Spleen (tissue), 7 donors: Measurements from ENCODE around the gene ATP2C2.

Source experiments
- POLR2A ChIP-seq, 3 donors: fragments of 450-650 bp; IDR thresholded peaks; one replicate each; pipeline ENCODE4 v1.5.1; 2017; ENCODE audit warnings: antibody characterized with exemption in 3 of 3, mild to moderate bottlenecking in 1 of 3
- POLR2AphosphoS5 ChIP-seq, 3 donors: sonication (generic); formaldehyde crosslinking; IDR thresholded peaks; one replicate each; pipeline ENCODE4 v1.5.1; 2017; ENCODE audit warnings: antibody characterized with exemption in 3 of 3
- TF ChIP-seq, protein P1 (sequence below), 11 experiments: fragments of 200-600 bp in 7 of 11; fragments of 450-650 bp in 4 of 11; sonication (generic) in 4 of 11; IDR thresholded peaks in 8 of 11; conservative IDR thresholded peaks in 3 of 11; 1 replicate in 7 of 11; 2 replicates in 4 of 11; pipeline versions ENCODE4 v1.4.0 to v1.8.0; 2016 to 2021; ENCODE audit warnings: antibody characterized with exemption in 11 of 11, inconsistent platforms in 4 of 11, mild to moderate bottlenecking in 1 of 11
- donor health status: DM: no; HTN: no; CAD: no; lungs with moderate emphysema.
- donor health status: DM: no; HTN: no; CAD: no.
- donor health status: DM: no; HTN: no; CAD: no.

DNA sequence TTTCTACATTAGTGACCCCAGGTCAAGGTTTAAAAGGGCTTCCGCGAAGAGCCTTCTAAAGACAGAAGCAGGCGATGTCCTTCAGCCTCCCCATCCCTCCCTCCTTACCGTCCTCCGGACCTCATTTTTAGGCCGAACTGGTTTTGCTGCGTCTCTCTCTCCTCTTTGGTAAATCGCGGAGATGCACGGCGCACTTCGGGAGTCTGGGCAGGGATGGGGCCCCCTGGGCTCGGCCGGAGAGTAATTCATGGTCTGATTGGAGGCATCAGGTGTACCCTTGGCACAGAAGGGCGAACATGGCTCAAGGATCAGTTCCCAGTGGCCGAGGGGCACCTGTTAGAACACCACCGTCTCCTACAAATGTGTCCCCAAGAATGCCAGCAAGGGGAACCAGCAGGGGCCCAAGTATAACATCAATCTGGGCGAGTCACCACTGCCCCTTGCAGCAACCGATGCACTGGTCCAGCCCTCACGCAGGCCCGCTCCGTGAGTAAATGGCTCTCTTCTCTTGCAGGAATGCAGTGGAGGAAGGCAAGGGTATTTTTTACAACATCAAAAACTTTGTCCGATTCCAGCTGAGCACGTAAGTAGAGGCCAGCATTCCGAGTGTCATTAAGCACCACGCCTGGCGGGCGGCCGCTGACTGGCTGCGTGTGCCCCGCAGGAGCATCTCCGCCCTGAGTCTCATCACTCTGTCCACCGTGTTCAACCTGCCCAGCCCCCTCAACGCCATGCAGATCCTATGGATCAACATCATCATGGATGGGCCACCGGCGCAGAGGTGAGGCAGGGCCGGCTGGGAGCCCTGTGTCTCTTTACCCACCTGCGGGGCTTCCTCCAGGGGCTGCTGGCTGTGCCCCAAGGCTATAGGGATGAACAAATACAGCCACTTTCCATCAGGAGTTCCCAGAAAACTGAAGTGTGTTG lies 90.5 kb downstream of the ATP2C2 start:
- TF ChIP-seq, protein P1, sequence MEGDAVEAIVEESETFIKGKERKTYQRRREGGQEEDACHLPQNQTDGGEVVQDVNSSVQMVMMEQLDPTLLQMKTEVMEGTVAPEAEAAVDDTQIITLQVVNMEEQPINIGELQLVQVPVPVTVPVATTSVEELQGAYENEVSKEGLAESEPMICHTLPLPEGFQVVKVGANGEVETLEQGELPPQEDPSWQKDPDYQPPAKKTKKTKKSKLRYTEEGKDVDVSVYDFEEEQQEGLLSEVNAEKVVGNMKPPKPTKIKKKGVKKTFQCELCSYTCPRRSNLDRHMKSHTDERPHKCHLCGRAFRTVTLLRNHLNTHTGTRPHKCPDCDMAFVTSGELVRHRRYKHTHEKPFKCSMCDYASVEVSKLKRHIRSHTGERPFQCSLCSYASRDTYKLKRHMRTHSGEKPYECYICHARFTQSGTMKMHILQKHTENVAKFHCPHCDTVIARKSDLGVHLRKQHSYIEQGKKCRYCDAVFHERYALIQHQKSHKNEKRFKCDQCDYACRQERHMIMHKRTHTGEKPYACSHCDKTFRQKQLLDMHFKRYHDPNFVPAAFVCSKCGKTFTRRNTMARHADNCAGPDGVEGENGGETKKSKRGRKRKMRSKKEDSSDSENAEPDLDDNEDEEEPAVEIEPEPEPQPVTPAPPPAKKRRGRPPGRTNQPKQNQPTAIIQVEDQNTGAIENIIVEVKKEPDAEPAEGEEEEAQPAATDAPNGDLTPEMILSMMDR (IDR thresholded peaks at IDR 0.05 in 8 of 11, conservative IDR thresholded peaks at IDR 0.05 in 3 of 11) = no peak
- no peak for TF ChIP-seq POLR2A (IDR thresholded peaks at IDR 0.05)
- TF ChIP-seq POLR2AphosphoS5 (IDR thresholded peaks at IDR 0.05) = no peak
